Loucy (cell line): ENCODE measurements around the gene CCDC88C.

Experiments
- EZH2phosphoT487 ChIP-seq: fragments of 200-600 bp; IDR thresholded peaks from 2 replicates; pipeline ENCODE4 v1.6.1; 2018; ENCODE audit warnings: antibody characterized with exemption, mild to moderate bottlenecking, moderate library complexity, borderline replicate concordance
- TF ChIP-seq, protein P1 (sequence below): fragments of 200-600 bp; sonication (generic); conservative IDR thresholded peaks from 2 replicates; pipeline ENCODE4 v1.5.1; 2014; ENCODE audit warnings: mild to moderate bottlenecking, antibody characterized with exemption, low read length

- no peak for TF ChIP-seq EZH2phosphoT487
- TF ChIP-seq, protein P1, sequence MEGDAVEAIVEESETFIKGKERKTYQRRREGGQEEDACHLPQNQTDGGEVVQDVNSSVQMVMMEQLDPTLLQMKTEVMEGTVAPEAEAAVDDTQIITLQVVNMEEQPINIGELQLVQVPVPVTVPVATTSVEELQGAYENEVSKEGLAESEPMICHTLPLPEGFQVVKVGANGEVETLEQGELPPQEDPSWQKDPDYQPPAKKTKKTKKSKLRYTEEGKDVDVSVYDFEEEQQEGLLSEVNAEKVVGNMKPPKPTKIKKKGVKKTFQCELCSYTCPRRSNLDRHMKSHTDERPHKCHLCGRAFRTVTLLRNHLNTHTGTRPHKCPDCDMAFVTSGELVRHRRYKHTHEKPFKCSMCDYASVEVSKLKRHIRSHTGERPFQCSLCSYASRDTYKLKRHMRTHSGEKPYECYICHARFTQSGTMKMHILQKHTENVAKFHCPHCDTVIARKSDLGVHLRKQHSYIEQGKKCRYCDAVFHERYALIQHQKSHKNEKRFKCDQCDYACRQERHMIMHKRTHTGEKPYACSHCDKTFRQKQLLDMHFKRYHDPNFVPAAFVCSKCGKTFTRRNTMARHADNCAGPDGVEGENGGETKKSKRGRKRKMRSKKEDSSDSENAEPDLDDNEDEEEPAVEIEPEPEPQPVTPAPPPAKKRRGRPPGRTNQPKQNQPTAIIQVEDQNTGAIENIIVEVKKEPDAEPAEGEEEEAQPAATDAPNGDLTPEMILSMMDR: no peak
These were observed 58.9 kb downstream of the CCDC88C start for GRCh38 chr14:91358654-91359220.
